HEK293 (cell line): ENCODE measurements around the gene AP3B2.

Experiments used
- HOXC10 ChIP-seq: sonication (generic); formaldehyde crosslinking; IDR thresholded peaks from 2 replicates; pipeline ENCODE4 v1.8.1; 2023; ENCODE audit warnings: mild to moderate bottlenecking, missing genetic modification reagents
- KLF7 ChIP-seq: fragments of 450-650 bp; formaldehyde crosslinking; IDR thresholded peaks from 2 replicates; pipeline ENCODE4 v1.5.1; 2016; ENCODE audit warnings: missing biosample characterization, missing genetic modification characterization, borderline replicate concordance
- KLF8 ChIP-seq: fragments of 450-650 bp; formaldehyde crosslinking; IDR thresholded peaks from 2 replicates; pipeline ENCODE4 v1.5.1; 2016; ENCODE audit warnings: missing biosample characterization, missing genetic modification characterization
- MYNN ChIP-seq: fragments of 450-650 bp; formaldehyde crosslinking; IDR thresholded peaks from 2 replicates; pipeline ENCODE4 v1.5.1; 2016; ENCODE audit warnings: missing biosample characterization, missing genetic modification characterization, borderline replicate concordance
- OVOL3 ChIP-seq: fragments of 450-650 bp; formaldehyde crosslinking; IDR thresholded peaks from 2 replicates; pipeline ENCODE4 v1.5.1; 2016; ENCODE audit warnings: missing biosample characterization, missing genetic modification characterization
- SALL2 ChIP-seq: fragments of 450-650 bp; formaldehyde crosslinking; IDR thresholded peaks from 2 replicates; pipeline ENCODE4 v1.5.0; 2017; ENCODE audit warnings: missing biosample characterization, mild to moderate bottlenecking, missing genetic modification characterization, borderline replicate concordance
- SP7 ChIP-seq: fragments of 450-650 bp; formaldehyde crosslinking; IDR thresholded peaks from 2 replicates; pipeline ENCODE4 v1.5.1; 2016; ENCODE audit warnings: missing biosample characterization, missing genetic modification characterization
- YY2 ChIP-seq: fragments of 450-650 bp; formaldehyde crosslinking; IDR thresholded peaks from 2 replicates; pipeline ENCODE4 v1.5.1; 2016; ENCODE audit warnings: missing biosample characterization, missing genetic modification characterization
- ZBTB21 ChIP-seq: fragments of 450-650 bp; formaldehyde crosslinking; IDR thresholded peaks from 2 replicates; pipeline ENCODE4 v1.5.1; 2017; ENCODE audit warnings: missing biosample characterization, missing genetic modification characterization
- ZBTB8A ChIP-seq: fragments of 450-650 bp; formaldehyde crosslinking; IDR thresholded peaks from 2 replicates; pipeline ENCODE4 v1.5.1; 2016; ENCODE audit warnings: missing biosample characterization, missing genetic modification characterization
- ZFHX2 ChIP-seq: fragments of 450-650 bp; formaldehyde crosslinking; conservative IDR thresholded peaks from 2 replicates; pipeline ENCODE4 v1.5.1; 2016; ENCODE audit warnings: missing biosample characterization, missing genetic modification characterization
- ZNF121 ChIP-seq: fragments of 450-650 bp; formaldehyde crosslinking; IDR thresholded peaks from 2 replicates; pipeline ENCODE4 v1.5.1; 2016; ENCODE audit warnings: missing biosample characterization, missing genetic modification characterization
- ZNF133 ChIP-seq: fragments of 450-650 bp; formaldehyde crosslinking; IDR thresholded peaks from 2 replicates; pipeline ENCODE4 v1.5.1; 2016; ENCODE audit warnings: missing biosample characterization, missing genetic modification characterization
- ZNF155 ChIP-seq: fragments of 450-650 bp; formaldehyde crosslinking; IDR thresholded peaks from 2 replicates; pipeline ENCODE4 v1.5.1; 2016; ENCODE audit warnings: missing biosample characterization, missing genetic modification characterization
- ZNF2 ChIP-seq: fragments of 450-650 bp; formaldehyde crosslinking; IDR thresholded peaks from 2 replicates; pipeline ENCODE4 v1.5.1; 2016; ENCODE audit warnings: missing biosample characterization, missing genetic modification characterization
- ZNF221 ChIP-seq: fragments of 450-650 bp; formaldehyde crosslinking; IDR thresholded peaks from 2 replicates; pipeline ENCODE4 v1.5.1; 2017; ENCODE audit warnings: missing biosample characterization, missing genetic modification characterization, borderline replicate concordance
- ZNF274 ChIP-seq, 2 experiments: fragments of 200-500 bp in 1 of 2; fragments of 450-650 bp in 1 of 2; sonication (Bioruptor generic) in 1 of 2; formaldehyde crosslinking in 1 of 2; IDR thresholded peaks; 2 replicates each; pipeline versions ENCODE4 v1.5.1 to v1.6.1; 2014 to 2016; ENCODE audit warnings: borderline replicate concordance in 1 of 2, inconsistent platforms in 1 of 2, low read length in 1 of 2, missing biosample characterization in 1 of 2, missing genetic modification characterization in 1 of 2
- ZNF292 ChIP-seq: fragments of 450-650 bp; formaldehyde crosslinking; IDR thresholded peaks from 2 replicates; pipeline ENCODE4 v1.5.1; 2016; ENCODE audit warnings: low read depth, missing biosample characterization, missing genetic modification characterization, borderline replicate concordance
- ZNF335 ChIP-seq: fragments of 450-650 bp; formaldehyde crosslinking; conservative IDR thresholded peaks from 2 replicates; pipeline ENCODE4 v1.5.1; 2016; ENCODE audit warnings: missing biosample characterization, missing genetic modification characterization
- ZNF366 ChIP-seq: fragments of 450-650 bp; formaldehyde crosslinking; conservative IDR thresholded peaks from 2 replicates; pipeline ENCODE4 v1.5.1; 2016; ENCODE audit warnings: missing biosample characterization, missing genetic modification characterization
- ZNF37A ChIP-seq: fragments of 450-650 bp; IDR thresholded peaks from 2 replicates; pipeline ENCODE4 v1.5.1; 2018; ENCODE audit warnings: missing biosample characterization, missing genetic modification characterization
- ZNF521 ChIP-seq: fragments of 450-650 bp; formaldehyde crosslinking; IDR thresholded peaks from 2 replicates; pipeline ENCODE4 v1.5.1; 2017; ENCODE audit warnings: missing biosample characterization, mild to moderate bottlenecking, missing genetic modification characterization
- ZNF560 ChIP-seq: fragments of 450-650 bp; formaldehyde crosslinking; IDR thresholded peaks from 2 replicates; pipeline ENCODE4 v1.5.1; 2017; ENCODE audit warnings: missing biosample characterization, missing genetic modification characterization, borderline replicate concordance
- ZNF624 ChIP-seq: fragments of 450-650 bp; formaldehyde crosslinking; IDR thresholded peaks from 2 replicates; pipeline ENCODE4 v1.5.1; 2017; ENCODE audit warnings: missing biosample characterization, missing genetic modification characterization
- ZNF654 ChIP-seq: fragments of 450-650 bp; formaldehyde crosslinking; IDR thresholded peaks from 2 replicates; pipeline ENCODE4 v1.5.1; 2016; ENCODE audit warnings: low read depth, missing biosample characterization, missing genetic modification characterization
- ZNF664 ChIP-seq: fragments of 450-650 bp; formaldehyde crosslinking; IDR thresholded peaks from 2 replicates; pipeline ENCODE4 v1.5.1; 2016; ENCODE audit warnings: missing biosample characterization, missing genetic modification characterization
- ZNF670 ChIP-seq: fragments of 450-650 bp; formaldehyde crosslinking; IDR thresholded peaks from 2 replicates; pipeline ENCODE4 v1.5.1; 2016; ENCODE audit warnings: missing biosample characterization, missing genetic modification characterization, low read depth
- ZNF76 ChIP-seq: fragments of 450-650 bp; formaldehyde crosslinking; IDR thresholded peaks from 2 replicates; pipeline ENCODE4; 2016; ENCODE audit warnings: low read depth, missing biosample characterization, missing genetic modification characterization, borderline replicate concordance
- ZNF785 ChIP-seq: fragments of 450-650 bp; formaldehyde crosslinking; IDR thresholded peaks from 2 replicates; pipeline ENCODE4 v1.5.1; 2016; ENCODE audit warnings: missing biosample characterization, missing genetic modification characterization
- TF ChIP-seq, protein P1 (sequence below): fragments of 450-650 bp; formaldehyde crosslinking; IDR thresholded peaks from 2 replicates; pipeline ENCODE4 v1.5.1; 2016; ENCODE audit warnings: missing biosample characterization, missing genetic modification characterization
- TF ChIP-seq, protein P2 (sequence below): fragments of 450-650 bp; formaldehyde crosslinking; IDR thresholded peaks from 2 replicates; pipeline ENCODE4 v1.5.1; 2016; ENCODE audit warnings: missing biosample characterization, missing genetic modification characterization
- TF ChIP-seq, protein P3 (sequence below): fragments of 450-650 bp; formaldehyde crosslinking; conservative IDR thresholded peaks from 2 replicates; pipeline ENCODE4 v1.5.1; 2016; ENCODE audit warnings: low read depth, missing biosample characterization, missing genetic modification characterization
- TF ChIP-seq, protein P4 (sequence below): fragments of 450-650 bp; formaldehyde crosslinking; IDR thresholded peaks from 2 replicates; pipeline ENCODE4 v1.5.1; 2016; ENCODE audit warnings: missing biosample characterization, missing genetic modification characterization

Gene AP3B2

DNA sequence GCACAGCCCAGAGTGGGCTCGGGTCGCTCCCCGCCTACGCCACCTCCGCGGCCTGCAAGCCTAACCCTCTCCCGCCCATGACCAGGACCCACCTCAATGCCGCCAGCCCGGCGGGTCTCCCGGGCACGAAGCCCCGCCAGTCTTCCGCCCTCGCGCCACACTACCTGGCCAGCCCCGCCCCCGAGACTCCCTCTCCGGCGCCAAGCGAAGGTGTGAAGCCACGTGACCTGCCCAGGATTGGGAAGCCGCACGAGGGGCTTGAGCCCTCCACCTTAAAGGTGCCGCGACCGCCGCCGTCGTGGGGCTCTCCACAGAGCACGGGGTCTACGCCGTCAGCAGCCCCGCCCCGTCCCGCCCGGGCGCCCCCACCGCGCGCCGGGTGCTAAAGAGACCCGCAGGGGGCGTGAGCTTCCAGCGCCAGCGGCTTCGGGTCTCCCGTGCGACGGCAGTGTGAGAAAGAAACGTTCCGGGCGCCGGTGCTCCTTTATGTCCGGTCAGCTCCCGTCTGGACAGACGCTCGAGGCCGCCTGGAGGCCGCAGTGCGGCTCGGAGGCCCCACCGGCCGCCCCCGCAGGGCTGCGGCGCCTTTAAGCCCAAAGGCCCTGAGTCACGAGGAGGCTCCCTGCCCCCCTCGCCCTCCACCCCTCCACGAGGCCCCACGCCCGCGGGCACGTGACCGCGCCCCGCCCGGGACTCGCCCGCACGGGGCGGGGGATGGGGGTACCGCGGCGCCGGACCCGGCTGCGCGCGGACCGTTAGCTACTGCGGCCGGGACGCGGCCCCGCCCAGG lies 62.4 kb downstream of the AP3B2 start, which contains the start of gene CPEB1 (continued):
- TF ChIP-seq ZNF624 (tag by site-specific recombination) (no peak), YY2 (tag by site-specific recombination) (no peak), ZBTB8A (tag by site-specific recombination) (peak; percentile 93), KLF7 (no peak), ZNF274 (IDR thresholded peaks at IDR 0.05; ENCODE audit: low read length) (no peak), ZNF274 (tag by site-specific recombination; IDR thresholded peaks at IDR 0.05; ENCODE audit: borderline replicate concordance) (no peak), ZNF292 (no peak), ZNF133 (tag by site-specific recombination) (no peak), OVOL3 (tag by site-specific recombination) (no peak), ZNF37A (no peak), MYNN (no peak), ZNF670 (tag by site-specific recombination) (no peak), ZBTB21 (tag by site-specific recombination) (no peak), ZNF560 (tag by site-specific recombination) (no peak), ZNF664 (tag by site-specific recombination) (no peak), ZNF654 (tag by site-specific recombination) (no peak), HOXC10 (CRISPR knock-in tag) (no peak), ZNF366 (tag by site-specific recombination) (no peak), ZNF76 (tag by site-specific recombination) (no peak), ZNF2 (tag by site-specific recombination) (no peak), KLF8 (no peak), ZNF155 (tag by site-specific recombination) (no peak), SP7 (tag by site-specific recombination) (peak; percentile 49; the same call in 1 of the 2 replicates), ZNF221 (tag by site-specific recombination) (no peak), ZNF121 (no peak), ZFHX2 (tag by site-specific recombination) (peak; percentile 71), ZNF335 (tag by site-specific recombination) (peak; percentile 91), ZNF785 (tag by site-specific recombination) (no peak), ZNF521 (tag by site-specific recombination) (no peak), SALL2 (tag by site-specific recombination) (no peak)
- TF ChIP-seq, protein P1, sequence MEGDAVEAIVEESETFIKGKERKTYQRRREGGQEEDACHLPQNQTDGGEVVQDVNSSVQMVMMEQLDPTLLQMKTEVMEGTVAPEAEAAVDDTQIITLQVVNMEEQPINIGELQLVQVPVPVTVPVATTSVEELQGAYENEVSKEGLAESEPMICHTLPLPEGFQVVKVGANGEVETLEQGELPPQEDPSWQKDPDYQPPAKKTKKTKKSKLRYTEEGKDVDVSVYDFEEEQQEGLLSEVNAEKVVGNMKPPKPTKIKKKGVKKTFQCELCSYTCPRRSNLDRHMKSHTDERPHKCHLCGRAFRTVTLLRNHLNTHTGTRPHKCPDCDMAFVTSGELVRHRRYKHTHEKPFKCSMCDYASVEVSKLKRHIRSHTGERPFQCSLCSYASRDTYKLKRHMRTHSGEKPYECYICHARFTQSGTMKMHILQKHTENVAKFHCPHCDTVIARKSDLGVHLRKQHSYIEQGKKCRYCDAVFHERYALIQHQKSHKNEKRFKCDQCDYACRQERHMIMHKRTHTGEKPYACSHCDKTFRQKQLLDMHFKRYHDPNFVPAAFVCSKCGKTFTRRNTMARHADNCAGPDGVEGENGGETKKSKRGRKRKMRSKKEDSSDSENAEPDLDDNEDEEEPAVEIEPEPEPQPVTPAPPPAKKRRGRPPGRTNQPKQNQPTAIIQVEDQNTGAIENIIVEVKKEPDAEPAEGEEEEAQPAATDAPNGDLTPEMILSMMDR (tag by site-specific recombination) = peak; percentile 70
- TF ChIP-seq, protein P2, sequence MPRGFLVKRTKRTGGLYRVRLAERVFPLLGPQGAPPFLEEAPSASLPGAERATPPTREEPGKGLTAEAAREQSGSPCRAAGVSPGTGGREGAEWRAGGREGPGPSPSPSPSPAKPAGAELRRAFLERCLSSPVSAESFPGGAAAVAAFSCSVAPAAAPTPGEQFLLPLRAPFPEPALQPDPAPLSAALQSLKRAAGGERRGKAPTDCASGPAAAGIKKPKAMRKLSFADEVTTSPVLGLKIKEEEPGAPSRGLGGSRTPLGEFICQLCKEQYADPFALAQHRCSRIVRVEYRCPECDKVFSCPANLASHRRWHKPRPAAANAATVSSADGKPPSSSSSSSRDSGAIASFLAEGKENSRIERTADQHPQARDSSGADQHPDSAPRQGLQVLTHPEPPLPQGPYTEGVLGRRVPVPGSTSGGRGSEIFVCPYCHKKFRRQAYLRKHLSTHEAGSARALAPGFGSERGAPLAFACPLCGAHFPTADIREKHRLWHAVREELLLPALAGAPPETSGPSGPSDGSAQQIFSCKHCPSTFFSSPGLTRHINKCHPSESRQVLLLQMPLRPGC (tag by site-specific recombination) = no peak
- TF ChIP-seq, protein P3, sequence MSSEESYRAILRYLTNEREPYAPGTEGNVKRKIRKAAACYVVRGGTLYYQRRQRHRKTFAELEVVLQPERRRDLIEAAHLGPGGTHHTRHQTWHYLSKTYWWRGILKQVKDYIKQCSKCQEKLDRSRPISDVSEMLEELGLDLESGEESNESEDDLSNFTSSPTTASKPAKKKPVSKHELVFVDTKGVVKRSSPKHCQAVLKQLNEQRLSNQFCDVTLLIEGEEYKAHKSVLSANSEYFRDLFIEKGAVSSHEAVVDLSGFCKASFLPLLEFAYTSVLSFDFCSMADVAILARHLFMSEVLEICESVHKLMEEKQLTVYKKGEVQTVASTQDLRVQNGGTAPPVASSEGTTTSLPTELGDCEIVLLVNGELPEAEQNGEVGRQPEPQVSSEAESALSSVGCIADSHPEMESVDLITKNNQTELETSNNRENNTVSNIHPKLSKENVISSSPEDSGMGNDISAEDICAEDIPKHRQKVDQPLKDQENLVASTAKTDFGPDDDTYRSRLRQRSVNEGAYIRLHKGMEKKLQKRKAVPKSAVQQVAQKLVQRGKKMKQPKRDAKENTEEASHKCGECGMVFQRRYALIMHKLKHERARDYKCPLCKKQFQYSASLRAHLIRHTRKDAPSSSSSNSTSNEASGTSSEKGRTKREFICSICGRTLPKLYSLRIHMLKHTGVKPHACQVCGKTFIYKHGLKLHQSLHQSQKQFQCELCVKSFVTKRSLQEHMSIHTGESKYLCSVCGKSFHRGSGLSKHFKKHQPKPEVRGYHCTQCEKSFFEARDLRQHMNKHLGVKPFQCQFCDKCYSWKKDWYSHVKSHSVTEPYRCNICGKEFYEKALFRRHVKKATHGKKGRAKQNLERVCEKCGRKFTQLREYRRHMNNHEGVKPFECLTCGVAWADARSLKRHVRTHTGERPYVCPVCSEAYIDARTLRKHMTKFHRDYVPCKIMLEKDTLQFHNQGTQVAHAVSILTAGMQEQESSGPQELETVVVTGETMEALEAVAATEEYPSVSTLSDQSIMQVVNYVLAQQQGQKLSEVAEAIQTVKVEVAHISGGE (tag by site-specific recombination) = peak; percentile 92
- TF ChIP-seq, protein P4, sequence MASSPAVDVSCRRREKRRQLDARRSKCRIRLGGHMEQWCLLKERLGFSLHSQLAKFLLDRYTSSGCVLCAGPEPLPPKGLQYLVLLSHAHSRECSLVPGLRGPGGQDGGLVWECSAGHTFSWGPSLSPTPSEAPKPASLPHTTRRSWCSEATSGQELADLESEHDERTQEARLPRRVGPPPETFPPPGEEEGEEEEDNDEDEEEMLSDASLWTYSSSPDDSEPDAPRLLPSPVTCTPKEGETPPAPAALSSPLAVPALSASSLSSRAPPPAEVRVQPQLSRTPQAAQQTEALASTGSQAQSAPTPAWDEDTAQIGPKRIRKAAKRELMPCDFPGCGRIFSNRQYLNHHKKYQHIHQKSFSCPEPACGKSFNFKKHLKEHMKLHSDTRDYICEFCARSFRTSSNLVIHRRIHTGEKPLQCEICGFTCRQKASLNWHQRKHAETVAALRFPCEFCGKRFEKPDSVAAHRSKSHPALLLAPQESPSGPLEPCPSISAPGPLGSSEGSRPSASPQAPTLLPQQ = peak; percentile 98
